ENCODE data around the gene MAP3K1.
"Not testable (repeated sequence)": the region's sequence is repeated elsewhere in the genome, so short reads cannot be mapped to it uniquely, and the experiment has no call there.

Gene MAP3K1

GRCh38 chr5:56815658-56816545, 553 bp downstream of the MAP3K1 start:
- DNase-seq (ENCODE audit: low read depth, low spot score) = no peak

- DNase-seq (ENCODE audit: low read depth, low spot score) = no peak
These were observed 1.3 kb downstream of the MAP3K1 start for GRCh38 chr5:56816546-56817081.

GRCh38 chr5:56817263-56818014, 2.1 kb downstream of the MAP3K1 start:
- no peak for DNase-seq (ENCODE audit: low read depth, low spot score)

GRCh38 chr5:56818450-56819037, 3.2 kb downstream of the MAP3K1 start:
- no peak for DNase-seq (ENCODE audit: low read depth, low spot score)

- DNase-seq (ENCODE audit: low read depth, low spot score) = no peak
These were observed 3.9 kb downstream of the MAP3K1 start for GRCh38 chr5:56819060-56819881.

GRCh38 chr5:56821868-56822267, 6.5 kb downstream of the MAP3K1 start:
- DNase-seq (ENCODE audit: low read depth, low spot score) = not testable (repeated sequence)

- DNase-seq (ENCODE audit: low read depth, low spot score) = no peak
These were observed 7.6 kb downstream of the MAP3K1 start for GRCh38 chr5:56822981-56823380.

- DNase-seq (ENCODE audit: low read depth, low spot score) = no peak
These were observed 8.7 kb downstream of the MAP3K1 start for GRCh38 chr5:56824019-56824418.

- DNase-seq (ENCODE audit: low read depth, low spot score) = no peak
These were observed 10.0 kb downstream of the MAP3K1 start for GRCh38 chr5:56825222-56825824.

- no peak for DNase-seq (ENCODE audit: low read depth, low spot score)
These were observed 11.7 kb downstream of the MAP3K1 start for GRCh38 chr5:56827049-56827448.

GRCh38 chr5:56827924-56828323, 12.6 kb downstream of the MAP3K1 start:
- DNase-seq (ENCODE audit: low read depth, low spot score) = no peak

GRCh38 chr5:56829137-56829908, 14.0 kb downstream of the MAP3K1 start:
- DNase-seq (ENCODE audit: low read depth, low spot score) = no peak

- no peak for DNase-seq (ENCODE audit: low read depth, low spot score)
These were observed 16.4 kb downstream of the MAP3K1 start for GRCh38 chr5:56831773-56832172.

GRCh38 chr5:56833325-56833724, 18.0 kb downstream of the MAP3K1 start:
- no peak for DNase-seq (ENCODE audit: low read depth, low spot score)

GRCh38 chr5:56837381-56837780, 22.0 kb downstream of the MAP3K1 start:
- DNase-seq (ENCODE audit: low read depth, low spot score) = no peak

GRCh38 chr5:56837956-56838355, 22.6 kb downstream of the MAP3K1 start:
- DNase-seq (ENCODE audit: low read depth, low spot score) = no peak

GRCh38 chr5:56838409-56839039, 23.2 kb downstream of the MAP3K1 start:
- DNase-seq (ENCODE audit: low read depth, low spot score) = no peak

GRCh38 chr5:56839062-56839461, 23.7 kb downstream of the MAP3K1 start:
- no peak for DNase-seq (ENCODE audit: low read depth, low spot score)

- DNase-seq (ENCODE audit: low read depth, low spot score) = no peak
These were observed 25.2 kb downstream of the MAP3K1 start for GRCh38 chr5:56840597-56840996.

GRCh38 chr5:56845277-56845676, 29.9 kb downstream of the MAP3K1 start:
- no peak for DNase-seq (ENCODE audit: low read depth, low spot score)

Measured in smooth muscle cell of the brain vasculature (primary cell).